KG1 (cell line): ENCODE results near the gene ZBTB42.

Experiments
- DNase-seq: peaks from one replicate; lab custom pipeline; 2025; lab: John Stamatoyannopoulos, UW

Gene ZBTB42

DNA sequence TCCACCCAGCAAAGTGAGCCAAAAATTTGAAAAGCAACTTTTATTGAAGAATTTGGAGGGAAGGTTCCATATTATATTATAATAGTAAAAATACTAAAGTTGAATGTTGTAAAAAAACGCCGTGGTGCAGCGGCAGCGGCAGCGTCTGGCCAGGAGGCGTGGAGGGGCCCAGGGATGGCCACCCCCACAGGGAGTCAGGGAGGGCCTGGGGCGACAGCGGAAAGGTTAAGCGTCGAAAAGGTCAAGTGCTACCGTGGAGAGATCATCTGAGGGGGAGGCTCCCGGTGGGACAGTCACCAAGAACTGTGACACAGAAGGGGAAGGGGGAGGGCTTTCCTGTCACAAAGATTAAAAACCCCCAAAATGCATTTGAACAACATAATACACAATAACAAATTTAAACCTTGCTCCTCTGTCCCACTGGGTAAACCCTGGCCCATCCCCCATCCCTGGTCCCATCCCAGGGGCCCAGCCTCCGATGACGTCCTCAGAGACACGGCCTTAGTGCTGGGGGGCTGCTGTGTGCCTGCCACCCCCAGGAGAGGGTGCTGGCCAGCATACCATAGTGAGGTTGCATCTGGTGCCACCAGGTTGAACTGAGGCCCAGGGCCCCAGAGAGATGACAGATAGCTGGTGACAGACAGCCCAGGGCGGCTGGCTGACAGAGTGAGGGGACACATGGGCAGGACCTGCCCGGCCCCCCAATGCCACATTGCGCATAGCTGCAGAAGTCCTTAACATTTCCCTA, 31.4 kb upstream of the ZBTB42 start:
- no peak for DNase-seq

GRCh38 chr14:104770072-104770579, 30.8 kb upstream of the ZBTB42 start:
- DNase-seq = no peak

DNA sequence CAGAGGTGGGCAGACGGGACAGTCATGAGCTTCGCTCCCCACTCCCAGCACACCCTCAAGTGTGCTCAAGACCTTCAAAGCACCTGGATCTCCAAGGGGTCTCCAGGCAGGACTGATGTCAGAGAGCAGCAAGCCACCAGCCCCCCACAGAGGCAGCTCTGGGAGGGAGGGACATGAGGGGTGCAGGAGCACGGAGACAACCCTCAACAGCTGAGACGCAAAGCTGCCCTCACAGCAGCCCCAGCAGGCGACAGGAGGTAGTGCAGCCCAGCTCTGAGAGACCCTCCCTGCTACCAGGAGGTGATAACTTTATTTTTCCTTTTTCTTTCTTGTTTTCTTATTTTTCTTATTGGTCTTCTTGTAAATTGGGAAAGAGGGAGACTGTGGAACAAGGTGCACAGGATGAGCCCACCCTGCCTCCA, 30.0 kb upstream of the ZBTB42 start:
- no peak for DNase-seq

- DNase-seq = no peak
These were observed 29.5 kb upstream of the ZBTB42 start for GRCh38 chr14:104771374-104771773.

GRCh38 chr14:104771918-104772706, 28.8 kb upstream of the ZBTB42 start:
- no peak for DNase-seq

GRCh38 chr14:104772707-104773504, 28.0 kb upstream of the ZBTB42 start:
- no peak for DNase-seq

DNA sequence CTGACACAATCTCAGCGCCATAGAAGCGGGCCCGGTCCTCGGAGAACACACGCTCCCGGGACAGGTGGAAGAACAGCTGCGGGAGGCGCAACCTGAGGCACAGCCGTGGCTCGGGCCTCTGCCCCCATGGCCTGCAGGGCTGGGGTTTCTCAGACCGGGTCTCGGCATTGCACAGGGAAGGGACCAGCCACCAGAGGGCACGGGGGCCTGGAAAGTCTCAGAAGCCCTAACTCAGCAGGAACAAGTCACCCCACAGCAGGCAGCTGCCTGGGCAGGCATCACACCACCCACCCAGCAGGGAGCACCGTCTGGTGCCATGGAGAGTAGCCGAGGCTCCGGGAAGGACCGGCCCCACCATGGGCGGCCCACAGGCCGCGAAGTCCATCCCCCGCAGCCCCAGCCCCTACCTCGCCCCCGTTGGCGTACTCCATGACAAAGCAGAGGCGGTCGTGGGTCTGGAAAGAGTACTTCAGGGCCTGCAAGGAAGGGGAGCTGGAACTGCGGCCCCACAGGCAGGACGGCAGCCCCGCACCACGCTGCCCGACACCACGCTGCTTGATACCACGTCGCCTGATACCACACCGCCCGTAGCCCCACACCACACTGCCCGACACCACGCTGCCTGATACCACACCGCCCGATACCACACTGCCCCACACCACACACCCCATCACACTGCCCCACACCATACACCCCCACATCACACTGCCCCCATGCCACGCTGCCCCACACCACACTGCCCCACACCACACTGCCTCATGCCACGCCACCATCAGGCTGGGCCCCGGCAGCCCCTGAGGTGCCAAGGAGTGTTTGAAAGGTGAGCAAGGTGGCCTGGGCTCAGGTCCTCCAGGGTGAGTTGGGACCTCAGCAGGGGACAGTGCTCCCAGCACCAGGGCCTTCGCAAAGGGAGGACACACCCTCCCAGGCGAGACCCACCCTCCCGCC, 27.1 kb upstream of the ZBTB42 start:
- DNase-seq = no peak

GRCh38 chr14:104774453-104775072, 26.3 kb upstream of the ZBTB42 start:
- no peak for DNase-seq

DNA sequence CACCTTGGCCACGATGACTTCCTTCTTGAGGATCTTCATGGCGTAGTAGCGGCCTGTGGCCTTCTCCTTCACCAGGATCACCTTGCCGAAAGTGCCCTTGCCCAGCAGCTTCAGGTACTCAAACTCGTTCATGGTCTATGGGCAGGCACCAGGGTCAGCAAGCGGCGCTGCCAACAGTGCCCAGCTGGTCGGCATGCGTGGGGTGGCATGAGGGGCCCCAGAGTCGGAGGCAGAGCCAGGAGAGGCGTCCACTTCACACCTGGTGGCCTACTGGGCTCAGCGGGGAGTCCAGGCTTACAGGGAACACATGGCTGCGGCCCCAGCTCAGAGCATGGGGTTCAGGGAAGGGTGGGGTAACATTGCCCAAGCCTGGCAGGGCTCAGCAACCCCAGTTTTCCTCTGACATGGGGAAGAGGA, 25.8 kb upstream of the ZBTB42 start:
- DNase-seq = no peak

DNA sequence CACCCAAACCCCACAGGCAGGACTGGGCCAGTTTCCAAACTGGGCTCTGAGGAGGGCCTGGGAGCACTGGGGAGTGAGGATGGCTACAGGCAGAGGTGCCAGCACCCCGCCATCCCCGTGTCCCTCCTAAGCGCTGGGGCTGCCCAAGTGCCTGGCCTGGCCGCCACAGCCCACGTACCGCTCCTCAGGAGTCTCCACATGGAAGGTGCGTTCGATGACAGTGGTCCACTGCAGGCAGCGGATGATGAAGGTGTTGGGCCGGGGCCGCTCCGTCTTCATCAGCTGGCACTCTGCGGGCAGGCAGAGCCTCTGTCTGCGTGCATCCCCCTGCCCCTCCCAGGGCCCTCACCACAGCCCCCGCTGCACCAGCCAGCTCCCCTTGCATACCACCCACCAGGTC, 24.4 kb upstream of the ZBTB42 start:
- no peak for DNase-seq

GRCh38 chr14:104776961-104777807, 23.7 kb upstream of the ZBTB42 start:
- no peak for DNase-seq

GRCh38 chr14:104777808-104778249, 23.1 kb upstream of the ZBTB42 start:
- no peak for DNase-seq

DNA sequence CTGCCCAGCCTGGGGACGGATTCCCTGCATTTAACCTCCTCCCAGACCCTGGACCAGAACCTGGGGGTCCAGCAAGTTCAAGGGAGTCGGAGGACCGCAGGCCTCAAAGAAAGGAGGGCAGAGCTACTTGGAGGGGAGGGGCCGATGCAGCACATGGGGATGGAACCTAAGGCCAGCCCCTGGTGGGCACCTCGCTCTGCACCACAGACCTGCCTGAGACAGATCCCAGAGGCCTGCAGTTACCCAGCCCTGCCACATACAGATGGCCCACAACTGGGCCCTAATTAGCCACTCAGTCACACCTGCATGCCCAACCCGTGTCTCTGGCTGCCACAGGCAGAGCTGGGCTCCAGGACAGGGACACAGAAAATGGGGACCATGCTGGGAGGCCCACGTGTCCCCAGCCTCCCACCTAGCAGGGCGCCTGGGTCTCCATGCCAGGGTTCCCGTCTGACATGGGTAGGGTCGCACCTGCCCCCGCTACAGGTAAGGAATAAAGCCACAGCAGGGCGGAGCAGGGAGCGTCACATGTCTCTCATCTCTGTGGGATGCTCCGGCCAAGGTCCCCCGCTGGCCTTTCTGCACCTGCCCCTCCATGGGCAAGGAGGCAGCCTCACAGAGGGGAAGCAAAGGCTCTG, 22.1 kb upstream of the ZBTB42 start:
- DNase-seq = no peak

DNA sequence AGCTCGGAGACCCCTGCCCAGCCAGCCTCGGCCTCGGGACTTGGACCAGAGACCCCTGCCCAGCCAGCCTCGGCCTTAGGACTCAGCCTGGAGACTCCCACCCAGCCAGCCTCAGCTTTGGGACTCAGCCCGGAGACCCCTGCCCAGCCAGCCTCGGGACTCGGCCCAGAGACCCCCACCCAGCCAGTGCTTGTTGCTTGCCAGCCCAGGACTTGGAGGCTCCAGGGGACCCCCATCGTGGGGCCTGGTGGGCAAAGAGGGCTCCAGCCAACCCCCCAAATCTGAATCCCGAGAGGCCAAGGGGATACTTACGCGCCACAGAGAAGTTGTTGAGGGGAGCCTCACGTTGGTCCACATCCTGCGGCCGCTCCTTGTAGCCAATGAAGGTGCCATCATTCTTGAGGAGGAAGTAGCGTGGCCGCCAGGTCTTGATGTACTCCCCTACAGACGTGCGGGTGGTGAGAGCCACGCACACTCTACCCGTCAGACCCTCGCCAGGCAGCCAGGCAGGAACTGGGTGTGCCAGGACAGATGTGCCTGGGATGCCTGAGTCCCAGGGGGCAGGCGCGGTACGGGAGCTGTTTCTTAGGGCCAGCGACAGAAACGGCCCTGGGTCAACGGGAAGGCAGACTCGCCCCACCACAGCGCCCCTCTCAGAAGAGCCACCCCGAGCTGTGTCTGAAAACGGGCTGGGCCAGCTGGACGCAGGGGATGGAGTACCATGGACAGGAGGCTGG, 21.0 kb upstream of the ZBTB42 start:
- no peak for DNase-seq

GRCh38 chr14:104780513-104781030, 20.3 kb upstream of the ZBTB42 start:
- no peak for DNase-seq

DNA sequence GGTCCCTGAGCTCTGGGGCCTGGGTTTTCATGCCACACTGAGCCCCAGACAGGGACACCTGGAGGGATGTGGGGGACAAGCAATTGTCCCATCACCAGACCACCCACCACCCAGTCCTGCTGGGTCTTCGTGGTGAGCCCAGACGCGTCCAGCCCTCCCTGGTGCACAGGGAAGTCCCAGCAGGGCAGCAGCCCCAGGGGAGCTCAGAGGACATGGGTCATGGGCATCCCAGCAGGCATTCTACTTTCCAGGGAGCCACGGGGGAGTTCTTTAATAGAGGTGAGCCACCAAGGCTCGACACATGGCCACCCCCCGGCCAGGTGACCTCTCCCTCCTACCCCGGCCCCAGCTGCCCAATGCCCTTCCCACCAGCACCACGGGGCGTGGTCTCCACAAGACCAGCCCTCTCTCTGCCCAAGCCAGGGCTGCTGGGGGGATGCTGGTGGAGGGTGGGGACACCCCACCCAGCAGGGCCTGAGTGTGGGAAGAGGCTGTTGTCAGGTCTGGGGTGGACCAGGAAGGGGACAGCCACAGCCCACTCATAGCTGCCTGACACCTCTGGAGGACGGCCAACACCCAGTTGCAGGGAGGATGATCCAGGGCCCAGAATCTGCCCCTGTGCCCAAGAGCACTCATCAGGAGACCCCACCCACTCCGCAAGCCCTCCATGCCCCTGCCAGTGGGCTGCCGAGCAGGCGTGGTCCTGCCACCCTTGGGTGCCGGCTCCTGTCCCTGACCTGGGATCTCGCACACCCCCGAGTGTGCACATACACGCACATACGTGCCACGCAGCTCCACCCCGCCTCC, 19.4 kb upstream of the ZBTB42 start:
- DNase-seq = no peak

DNA sequence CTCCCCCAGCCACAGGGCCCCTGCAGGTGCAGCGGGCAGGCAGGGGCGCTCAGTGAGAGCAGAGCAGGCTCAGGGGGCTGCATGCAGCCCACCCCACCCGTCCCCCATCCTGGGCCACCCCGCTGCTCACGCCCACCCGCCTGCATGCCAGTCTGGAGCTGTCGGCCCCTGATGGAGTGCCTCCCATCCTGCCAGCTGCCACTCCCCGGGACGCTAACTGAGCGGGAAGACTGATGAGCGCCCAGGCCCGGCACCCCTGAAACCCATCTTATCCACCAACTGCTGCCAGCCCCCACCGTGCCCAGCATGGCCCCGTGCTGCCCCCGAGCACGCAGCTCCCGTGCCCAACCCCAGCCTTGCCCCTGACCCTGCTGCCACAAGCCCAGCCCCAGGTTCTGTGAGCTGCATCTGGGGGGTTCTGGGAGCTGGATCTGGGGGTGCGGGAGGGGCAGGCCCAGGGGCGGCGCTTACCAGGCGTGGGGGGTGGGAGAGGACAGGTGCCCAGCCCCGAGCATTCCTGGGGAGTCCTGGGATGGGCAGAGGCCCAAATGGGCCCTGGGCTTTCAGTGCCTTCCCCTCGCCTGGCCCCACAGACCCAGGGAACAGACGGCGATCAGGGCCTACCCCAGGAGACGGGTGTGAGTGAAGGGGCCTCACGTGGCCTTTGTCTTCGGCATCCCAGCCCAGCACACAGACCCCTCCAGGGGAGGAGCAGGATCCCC, 18.7 kb upstream of the ZBTB42 start:
- DNase-seq = no peak
